Stimulated activated CD4-positive, alpha-beta T cell treated with anti-CD3 and anti-CD28 coated beads, TNF-alpha, amount 100 ng/mL, for 48 hours (primary cell): Measurements from ENCODE around the gene KCNH2.
"Not testable (repeated sequence)": the region's sequence is repeated elsewhere in the genome, so short reads cannot be mapped to it uniquely, and the experiment has no call there.

Experiments
- DNase-seq, 3 donors: peaks; one replicate each; pipeline ENCODE4 v3.0.0-alpha.2; 2020; ENCODE audit warnings: low read depth in 3 of 3

Gene KCNH2, protein sequence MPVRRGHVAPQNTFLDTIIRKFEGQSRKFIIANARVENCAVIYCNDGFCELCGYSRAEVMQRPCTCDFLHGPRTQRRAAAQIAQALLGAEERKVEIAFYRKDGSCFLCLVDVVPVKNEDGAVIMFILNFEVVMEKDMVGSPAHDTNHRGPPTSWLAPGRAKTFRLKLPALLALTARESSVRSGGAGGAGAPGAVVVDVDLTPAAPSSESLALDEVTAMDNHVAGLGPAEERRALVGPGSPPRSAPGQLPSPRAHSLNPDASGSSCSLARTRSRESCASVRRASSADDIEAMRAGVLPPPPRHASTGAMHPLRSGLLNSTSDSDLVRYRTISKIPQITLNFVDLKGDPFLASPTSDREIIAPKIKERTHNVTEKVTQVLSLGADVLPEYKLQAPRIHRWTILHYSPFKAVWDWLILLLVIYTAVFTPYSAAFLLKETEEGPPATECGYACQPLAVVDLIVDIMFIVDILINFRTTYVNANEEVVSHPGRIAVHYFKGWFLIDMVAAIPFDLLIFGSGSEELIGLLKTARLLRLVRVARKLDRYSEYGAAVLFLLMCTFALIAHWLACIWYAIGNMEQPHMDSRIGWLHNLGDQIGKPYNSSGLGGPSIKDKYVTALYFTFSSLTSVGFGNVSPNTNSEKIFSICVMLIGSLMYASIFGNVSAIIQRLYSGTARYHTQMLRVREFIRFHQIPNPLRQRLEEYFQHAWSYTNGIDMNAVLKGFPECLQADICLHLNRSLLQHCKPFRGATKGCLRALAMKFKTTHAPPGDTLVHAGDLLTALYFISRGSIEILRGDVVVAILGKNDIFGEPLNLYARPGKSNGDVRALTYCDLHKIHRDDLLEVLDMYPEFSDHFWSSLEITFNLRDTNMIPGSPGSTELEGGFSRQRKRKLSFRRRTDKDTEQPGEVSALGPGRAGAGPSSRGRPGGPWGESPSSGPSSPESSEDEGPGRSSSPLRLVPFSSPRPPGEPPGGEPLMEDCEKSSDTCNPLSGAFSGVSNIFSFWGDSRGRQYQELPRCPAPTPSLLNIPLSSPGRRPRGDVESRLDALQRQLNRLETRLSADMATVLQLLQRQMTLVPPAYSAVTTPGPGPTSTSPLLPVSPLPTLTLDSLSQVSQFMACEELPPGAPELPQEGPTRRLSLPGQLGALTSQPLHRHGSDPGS

DNA sequence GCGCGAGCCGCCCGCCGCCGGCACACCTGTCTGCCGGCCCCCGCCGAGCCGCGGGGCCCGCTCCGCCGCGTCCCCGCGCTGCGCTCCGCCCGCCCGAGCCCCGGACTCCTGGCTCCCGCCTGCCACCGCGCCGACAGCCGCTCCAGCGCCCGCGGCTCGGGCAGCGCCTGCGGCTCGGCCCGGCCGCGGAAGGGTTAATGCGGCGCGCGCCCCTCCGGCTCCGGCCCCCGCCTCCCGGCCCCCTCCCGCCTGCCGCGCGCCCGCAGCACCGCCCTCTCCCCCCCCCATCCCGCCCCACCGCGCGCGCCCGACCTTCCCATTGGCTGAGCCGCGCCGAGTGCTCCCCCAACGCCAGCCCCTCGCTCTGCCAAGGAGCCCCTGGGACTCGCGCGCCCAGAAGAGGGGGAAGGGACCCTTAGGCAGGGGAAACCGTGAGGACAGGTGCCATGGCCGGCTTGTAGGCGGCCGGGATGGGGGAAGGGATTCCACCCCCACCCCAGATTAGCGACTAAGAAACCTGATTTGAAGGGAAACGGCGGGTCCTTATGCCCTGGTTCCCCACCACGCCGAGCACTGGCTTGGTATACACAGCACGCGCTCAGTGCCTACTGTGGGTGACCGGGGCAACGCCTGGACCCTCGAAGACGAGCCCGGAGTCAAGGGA is at the start of gene KCNH2:
Gene KCNH2, minus strand, starts transcription at position 196 of the 664 bp plus-strand sequence. CDS start 408 bp downstream, outside the sequence.
- DNase-seq, result no peak

GRCh38 chr7:151027728-151028130 is 49.6 kb upstream of the KCNH2 start:
- not testable (repeated sequence) for DNase-seq

- DNase-seq, result not testable (repeated sequence)
Measured at GRCh38 chr7:151026771-151027727, 48.9 kb upstream of the KCNH2 start.

- DNase-seq, result no peak
Measured at GRCh38 chr7:151025924-151026671, 48.0 kb upstream of the KCNH2 start.

DNA sequence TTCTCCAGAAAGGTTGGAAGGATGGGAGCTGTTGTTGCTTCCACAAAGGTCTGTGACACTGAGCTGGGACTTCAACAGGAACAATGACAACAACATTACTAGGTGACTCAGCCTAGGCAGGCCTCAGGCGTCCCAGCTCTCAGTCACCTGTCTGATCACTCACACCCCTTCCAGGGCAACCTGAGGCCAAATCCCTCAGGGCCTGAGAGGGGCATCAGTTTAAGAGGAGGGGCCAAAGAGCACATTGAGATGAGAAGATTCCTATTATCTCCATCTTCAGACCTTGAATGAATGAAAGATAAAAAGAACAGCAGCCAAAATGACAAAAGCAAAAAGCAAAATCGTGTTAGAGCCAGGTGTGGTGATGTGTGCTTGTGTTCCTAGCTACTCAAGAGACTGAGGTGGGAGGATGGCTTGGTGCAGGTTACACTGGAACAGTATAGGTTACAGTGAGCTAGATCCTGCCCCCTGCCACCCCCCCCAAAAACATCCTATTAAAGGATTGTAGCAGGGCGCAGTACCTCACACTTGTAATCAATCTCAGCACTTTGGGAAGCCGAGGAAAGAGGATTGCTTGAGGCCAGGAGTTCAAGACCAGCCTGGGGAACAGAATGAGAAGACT is 46.4 kb upstream of the KCNH2 start, which contains the start of gene ATG9B:
Gene ATG9B, minus strand, starts transcription at position 60 of the 622 bp plus-strand sequence. CDS start 71 bp downstream, outside the sequence.
- DNase-seq, result no peak

GRCh38 chr7:151023232-151023631 is 45.1 kb upstream of the KCNH2 start:
- no peak for DNase-seq

GRCh38 chr7:151020231-151020630 is 42.1 kb upstream of the KCNH2 start:
- DNase-seq, result no peak

DNA sequence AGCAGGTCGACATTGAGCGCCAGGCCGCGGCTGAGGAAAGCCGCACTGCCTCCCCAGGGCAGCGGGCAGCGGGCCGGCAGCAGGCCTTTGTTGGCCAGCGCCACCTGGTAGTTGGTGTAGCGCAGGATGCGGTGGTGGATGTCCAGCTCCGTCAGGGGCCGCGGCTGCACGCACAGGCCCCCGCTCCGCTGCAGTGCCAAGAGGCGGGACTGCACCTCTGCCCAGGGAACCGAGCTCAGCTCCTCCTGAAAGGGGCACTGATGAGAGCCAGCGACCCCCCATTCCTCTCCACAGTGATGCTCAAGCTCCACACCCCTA is 41.0 kb upstream of the KCNH2 start:
- no peak for DNase-seq

DNA sequence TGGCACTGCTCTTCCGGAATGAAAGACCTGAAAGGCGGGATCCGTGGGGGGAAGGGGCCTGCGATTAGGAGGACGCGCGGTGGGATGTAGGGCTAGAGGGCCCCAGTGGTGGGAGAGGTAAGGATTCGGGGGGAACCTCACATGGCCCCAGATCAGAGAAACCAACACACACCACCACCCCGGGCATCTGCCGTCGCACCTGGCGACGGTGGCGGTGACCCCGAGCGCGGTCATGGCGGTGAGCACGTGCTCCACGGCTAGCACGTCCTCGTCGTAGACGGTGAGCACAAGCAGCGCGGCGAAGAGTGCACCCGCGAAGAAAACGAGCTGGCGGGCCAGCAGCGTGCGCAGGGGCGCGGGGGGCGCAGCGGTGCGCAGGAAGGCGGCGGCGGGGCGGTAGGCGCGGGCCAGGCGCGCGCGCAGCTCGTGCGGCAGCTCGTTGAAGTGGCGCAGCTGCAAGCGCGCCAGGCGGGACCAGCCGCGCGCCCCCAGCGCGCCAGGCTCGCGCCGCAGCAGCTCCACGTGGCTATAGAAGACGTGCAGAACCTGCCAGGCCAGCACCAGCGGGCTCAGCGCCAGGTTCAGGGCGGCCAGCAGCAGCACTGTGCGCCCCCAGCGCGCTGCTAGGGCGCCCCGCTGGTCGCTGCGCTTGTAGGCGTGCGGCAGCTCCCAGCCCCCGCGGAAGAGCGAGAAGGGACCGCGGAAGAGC is 40.5 kb upstream of the KCNH2 start:
- no peak for DNase-seq

DNA sequence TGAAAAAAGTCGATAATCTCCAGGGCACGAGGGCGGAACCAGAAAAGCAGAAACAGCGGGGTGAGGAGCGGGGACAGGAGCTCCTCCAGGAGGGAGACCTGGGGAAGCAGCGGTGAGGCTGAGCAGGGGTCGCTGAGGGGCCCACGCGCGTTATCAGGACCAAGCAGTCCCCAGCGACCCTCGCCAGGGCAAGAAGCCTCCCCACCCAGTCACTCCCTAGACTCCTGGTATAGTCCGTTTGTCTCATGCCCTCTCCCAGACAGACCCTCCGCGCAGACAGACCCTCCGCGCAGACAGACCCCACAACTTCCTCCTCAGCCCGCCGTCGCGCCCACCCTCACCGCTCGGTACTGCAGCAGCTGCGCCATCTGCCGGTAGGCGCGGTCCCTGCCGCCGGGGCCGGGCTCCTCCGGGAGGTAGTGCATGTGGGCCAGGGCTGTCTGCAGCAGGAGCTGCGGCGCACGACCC is 39.9 kb upstream of the KCNH2 start:
- peak; percentile 63 to 80 (median 64) for DNase-seq

- no peak for DNase-seq
Measured at GRCh38 chr7:151017370-151017952, 39.3 kb upstream of the KCNH2 start.

GRCh38 chr7:151016942-151017341 is 38.8 kb upstream of the KCNH2 start:
- DNase-seq, result no peak

GRCh38 chr7:151016505-151016904 is 38.4 kb upstream of the KCNH2 start:
- DNase-seq, result no peak

DNA sequence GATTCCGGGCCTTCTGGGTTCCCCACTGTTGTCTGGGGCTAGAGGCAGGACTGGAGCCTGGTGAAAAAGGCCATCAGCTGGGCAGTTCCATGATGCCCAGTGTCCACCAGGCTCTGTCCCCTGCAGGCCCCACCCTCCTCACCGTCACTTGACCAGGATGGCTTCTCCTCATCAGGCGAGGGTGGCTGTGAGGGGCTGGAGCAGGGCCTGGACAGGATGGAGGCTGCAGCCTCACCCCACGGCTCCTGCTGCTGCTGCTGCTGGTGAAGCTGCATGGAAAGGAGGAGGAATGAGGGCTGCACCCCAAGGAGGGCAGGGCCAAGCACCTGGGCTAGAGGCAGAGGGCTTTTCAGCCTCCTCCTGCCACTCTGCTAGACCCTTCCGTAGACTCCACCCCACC is 37.8 kb upstream of the KCNH2 start:
- no peak for DNase-seq

DNA sequence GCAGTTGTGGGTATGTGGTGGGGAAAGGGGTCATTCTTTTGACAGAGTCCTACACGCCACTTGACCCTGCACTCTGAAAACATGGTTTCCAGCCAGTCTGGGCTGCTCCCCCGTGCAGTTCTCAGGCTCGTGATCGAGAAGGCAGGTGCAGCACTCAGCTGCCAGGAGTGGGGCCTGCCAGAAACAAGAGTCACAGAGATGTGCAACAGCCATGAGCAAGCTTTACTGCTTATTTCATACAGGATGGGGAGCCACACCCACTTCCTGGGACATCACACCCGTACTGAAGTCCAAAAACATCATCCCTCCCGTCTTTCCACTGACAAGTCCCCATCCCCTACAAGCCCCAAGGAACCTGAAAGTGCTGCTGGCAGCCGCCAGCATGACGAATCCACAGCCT is 36.8 kb upstream of the KCNH2 start:
- DNase-seq, result no peak

GRCh38 chr7:151013733-151014497 is 35.8 kb upstream of the KCNH2 start:
- peak; percentile 80 to 83 (median 81) for DNase-seq

DNA sequence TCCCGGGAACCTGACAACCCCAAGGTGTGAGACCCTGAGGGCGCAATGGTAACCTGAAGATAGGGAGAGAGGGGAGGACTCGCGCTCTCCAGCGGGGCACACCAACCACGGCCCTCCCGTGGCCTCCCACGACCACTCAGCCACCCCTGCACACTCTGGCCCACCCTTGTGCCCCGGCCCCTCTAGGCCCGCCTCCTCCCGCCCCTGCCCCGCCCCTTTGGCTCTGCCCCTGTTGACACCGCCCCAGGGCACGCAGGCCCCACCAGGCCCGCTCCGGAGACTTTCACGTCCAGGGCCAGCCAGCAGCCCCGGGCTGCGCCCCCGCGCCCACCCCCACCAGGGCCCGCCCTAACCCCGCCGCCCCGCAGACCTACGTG is 35.2 kb upstream of the KCNH2 start:
- no peak for DNase-seq
